A549 (cell line): ENCODE results near the gene RAB21.

ENCODE experiments used
- CBX2 ChIP-seq: fragments of 200-600 bp; sonication (generic); IDR thresholded peaks from 2 replicates; pipeline ENCODE4 v1.6.1; 2016; ENCODE audit warnings: low read depth, mild to moderate bottlenecking, borderline replicate concordance
- CHD4 ChIP-seq: fragments of 200-600 bp; sonication (generic); IDR thresholded peaks from 2 replicates; pipeline ENCODE4 v1.6.1; 2016; ENCODE audit warnings: antibody characterized with exemption, mild to moderate bottlenecking, borderline replicate concordance
- EHF ChIP-seq: fragments of 250-450 bp; sonication (Bioruptor Pico); IDR thresholded peaks from 2 replicates; pipeline ENCODE4 v1.5.0; 2020; ENCODE audit warnings: mild to moderate bottlenecking
- EP300 ChIP-seq, 2 experiments: fragments of >200 bp; sonication (Bioruptor Twin); formaldehyde crosslinking; IDR thresholded peaks; 2 replicates in 1 of 2; 3 replicates in 1 of 2; pipeline ENCODE4 v1.6.1; 2016 to 2017
- HES2 ChIP-seq: fragments of >200 bp; sonication (Bioruptor Twin); formaldehyde crosslinking; IDR thresholded peaks from 2 replicates; pipeline ENCODE4 v1.6.1; 2016
- KDM1A ChIP-seq: fragments of 200-600 bp; sonication (generic); IDR thresholded peaks from 2 replicates; pipeline ENCODE4 v1.6.1; 2016; ENCODE audit warnings: low read depth, mild to moderate bottlenecking
- NR3C1 ChIP-seq: fragments of >200 bp; sonication (Bioruptor Twin); formaldehyde crosslinking; IDR thresholded peaks from 3 replicates; pipeline ENCODE4 v1.6.1; 2017
- PHF8 ChIP-seq: fragments of 200-600 bp; sonication (generic); IDR thresholded peaks from 2 replicates; pipeline ENCODE4 v1.6.1; 2016; ENCODE audit warnings: low read depth, mild to moderate bottlenecking, antibody characterized with exemption, moderate library complexity, borderline replicate concordance
- POLR2A ChIP-seq: IDR thresholded peaks from 2 replicates; pipeline ENCODE4 v1.6.1; 2012; ENCODE audit warnings: mild to moderate bottlenecking, low read length
- TP53 ChIP-seq: fragments of 250-450 bp; sonication (Bioruptor Pico); IDR thresholded peaks from 2 replicates; pipeline ENCODE4 v1.5.0; 2021; ENCODE audit warnings: mild to moderate bottlenecking, moderate library complexity
- TF ChIP-seq, protein P1 (sequence below): fragments of >200 bp; sonication (Bioruptor Twin); formaldehyde crosslinking; IDR thresholded peaks from 3 replicates; pipeline ENCODE4 v1.5.1; 2016
- TF ChIP-seq, protein P2 (sequence below): fragments of 200-600 bp; sonication (generic); IDR thresholded peaks from 2 replicates; pipeline ENCODE4 v1.6.1; 2016; ENCODE audit warnings: antibody characterized with exemption, mild to moderate bottlenecking, moderate library complexity
- TF ChIP-seq, protein P3 (sequence below): fragments of 150-350 bp; IDR thresholded peaks from 2 replicates; pipeline ENCODE4 v1.6.1; 2014; ENCODE audit warnings: low read depth, mild to moderate bottlenecking, low read length

GRCh38 chr12:71782017-71782416 lies 27.4 kb downstream of the RAB21 start:
- TF ChIP-seq PHF8 (no peak), EP300 (IDR thresholded peaks at IDR 0.05) (no peak), CHD4 (no peak), NR3C1 (no peak), CBX2 (no peak), TP53 (no peak), POLR2A (no peak), EHF (CRISPR knock-in tag) (no peak), KDM1A (no peak), HES2 (no peak)
- TF ChIP-seq, protein P1, sequence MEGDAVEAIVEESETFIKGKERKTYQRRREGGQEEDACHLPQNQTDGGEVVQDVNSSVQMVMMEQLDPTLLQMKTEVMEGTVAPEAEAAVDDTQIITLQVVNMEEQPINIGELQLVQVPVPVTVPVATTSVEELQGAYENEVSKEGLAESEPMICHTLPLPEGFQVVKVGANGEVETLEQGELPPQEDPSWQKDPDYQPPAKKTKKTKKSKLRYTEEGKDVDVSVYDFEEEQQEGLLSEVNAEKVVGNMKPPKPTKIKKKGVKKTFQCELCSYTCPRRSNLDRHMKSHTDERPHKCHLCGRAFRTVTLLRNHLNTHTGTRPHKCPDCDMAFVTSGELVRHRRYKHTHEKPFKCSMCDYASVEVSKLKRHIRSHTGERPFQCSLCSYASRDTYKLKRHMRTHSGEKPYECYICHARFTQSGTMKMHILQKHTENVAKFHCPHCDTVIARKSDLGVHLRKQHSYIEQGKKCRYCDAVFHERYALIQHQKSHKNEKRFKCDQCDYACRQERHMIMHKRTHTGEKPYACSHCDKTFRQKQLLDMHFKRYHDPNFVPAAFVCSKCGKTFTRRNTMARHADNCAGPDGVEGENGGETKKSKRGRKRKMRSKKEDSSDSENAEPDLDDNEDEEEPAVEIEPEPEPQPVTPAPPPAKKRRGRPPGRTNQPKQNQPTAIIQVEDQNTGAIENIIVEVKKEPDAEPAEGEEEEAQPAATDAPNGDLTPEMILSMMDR, result no peak
- TF ChIP-seq, protein P2, sequence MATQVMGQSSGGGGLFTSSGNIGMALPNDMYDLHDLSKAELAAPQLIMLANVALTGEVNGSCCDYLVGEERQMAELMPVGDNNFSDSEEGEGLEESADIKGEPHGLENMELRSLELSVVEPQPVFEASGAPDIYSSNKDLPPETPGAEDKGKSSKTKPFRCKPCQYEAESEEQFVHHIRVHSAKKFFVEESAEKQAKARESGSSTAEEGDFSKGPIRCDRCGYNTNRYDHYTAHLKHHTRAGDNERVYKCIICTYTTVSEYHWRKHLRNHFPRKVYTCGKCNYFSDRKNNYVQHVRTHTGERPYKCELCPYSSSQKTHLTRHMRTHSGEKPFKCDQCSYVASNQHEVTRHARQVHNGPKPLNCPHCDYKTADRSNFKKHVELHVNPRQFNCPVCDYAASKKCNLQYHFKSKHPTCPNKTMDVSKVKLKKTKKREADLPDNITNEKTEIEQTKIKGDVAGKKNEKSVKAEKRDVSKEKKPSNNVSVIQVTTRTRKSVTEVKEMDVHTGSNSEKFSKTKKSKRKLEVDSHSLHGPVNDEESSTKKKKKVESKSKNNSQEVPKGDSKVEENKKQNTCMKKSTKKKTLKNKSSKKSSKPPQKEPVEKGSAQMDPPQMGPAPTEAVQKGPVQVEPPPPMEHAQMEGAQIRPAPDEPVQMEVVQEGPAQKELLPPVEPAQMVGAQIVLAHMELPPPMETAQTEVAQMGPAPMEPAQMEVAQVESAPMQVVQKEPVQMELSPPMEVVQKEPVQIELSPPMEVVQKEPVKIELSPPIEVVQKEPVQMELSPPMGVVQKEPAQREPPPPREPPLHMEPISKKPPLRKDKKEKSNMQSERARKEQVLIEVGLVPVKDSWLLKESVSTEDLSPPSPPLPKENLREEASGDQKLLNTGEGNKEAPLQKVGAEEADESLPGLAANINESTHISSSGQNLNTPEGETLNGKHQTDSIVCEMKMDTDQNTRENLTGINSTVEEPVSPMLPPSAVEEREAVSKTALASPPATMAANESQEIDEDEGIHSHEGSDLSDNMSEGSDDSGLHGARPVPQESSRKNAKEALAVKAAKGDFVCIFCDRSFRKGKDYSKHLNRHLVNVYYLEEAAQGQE, result no peak
- TF ChIP-seq, protein P3, sequence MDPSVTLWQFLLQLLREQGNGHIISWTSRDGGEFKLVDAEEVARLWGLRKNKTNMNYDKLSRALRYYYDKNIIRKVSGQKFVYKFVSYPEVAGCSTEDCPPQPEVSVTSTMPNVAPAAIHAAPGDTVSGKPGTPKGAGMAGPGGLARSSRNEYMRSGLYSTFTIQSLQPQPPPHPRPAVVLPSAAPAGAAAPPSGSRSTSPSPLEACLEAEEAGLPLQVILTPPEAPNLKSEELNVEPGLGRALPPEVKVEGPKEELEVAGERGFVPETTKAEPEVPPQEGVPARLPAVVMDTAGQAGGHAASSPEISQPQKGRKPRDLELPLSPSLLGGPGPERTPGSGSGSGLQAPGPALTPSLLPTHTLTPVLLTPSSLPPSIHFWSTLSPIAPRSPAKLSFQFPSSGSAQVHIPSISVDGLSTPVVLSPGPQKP, result no peak
